ENCODE results near the gene LMNB1. TPM values are rescaled to one million over a fixed set of nuclear protein-coding genes. Genes with fewer than 3 reads are reported as not detected.
"Not testable (repeated sequence)": the region's sequence is repeated elsewhere in the genome, so short reads cannot be mapped to it uniquely, and the experiment has no call there.

Gene LMNB1
- total RNA-seq, 1 donor: 52.7 TPM

- TF ChIP-seq CTCF (IDR thresholded peaks at IDR 0.05; ENCODE audit: insufficient read depth, low read length): no peak
- DNase-seq (ENCODE audit: low read depth): no peak
- H3K4me3 ChIP-seq (ENCODE audit: low read depth, low read length): no peak overlapping the region
Measured at GRCh38 chr5:126848253-126848652, 71.3 kb downstream of the LMNB1 start.

GRCh38 chr5:126849101-126849678, 72.3 kb downstream of the LMNB1 start:
- TF ChIP-seq CTCF (IDR thresholded peaks at IDR 0.05; ENCODE audit: insufficient read depth, low read length): no peak
- peak; percentile 79 for DNase-seq (ENCODE audit: low read depth)
- no peak overlapping the region for H3K4me3 ChIP-seq (ENCODE audit: low read depth, low read length)

- TF ChIP-seq CTCF (IDR thresholded peaks at IDR 0.05; ENCODE audit: insufficient read depth, low read length): no peak
- DNase-seq (ENCODE audit: low read depth): no peak
- H3K4me3 ChIP-seq (ENCODE audit: low read depth, low read length): peak overlapping the region; percentile 22
Measured at GRCh38 chr5:126851501-126852011, 74.6 kb downstream of the LMNB1 start.

- DNase-seq (ENCODE audit: low read depth): peak; percentile 88
- TF ChIP-seq CTCF (IDR thresholded peaks at IDR 0.05; ENCODE audit: insufficient read depth, low read length): no peak
- no peak overlapping the region for H3K4me3 ChIP-seq (ENCODE audit: low read depth, low read length)
Measured at GRCh38 chr5:126852091-126852571, 75.2 kb downstream of the LMNB1 start.

- H3K4me3 ChIP-seq (ENCODE audit: low read depth, low read length): no peak overlapping the region
- TF ChIP-seq CTCF (IDR thresholded peaks at IDR 0.05; ENCODE audit: insufficient read depth, low read length): no peak
- DNase-seq (ENCODE audit: low read depth): no peak
Measured at GRCh38 chr5:126852841-126853271, 75.9 kb downstream of the LMNB1 start.

- not testable (repeated sequence) for DNase-seq (ENCODE audit: low read depth); H3K4me3 ChIP-seq (ENCODE audit: low read depth, low read length)
Measured at GRCh38 chr5:126853541-126854307, 76.8 kb downstream of the LMNB1 start.

GRCh38 chr5:126854526-126855110, 77.7 kb downstream of the LMNB1 start:
- H3K4me3 ChIP-seq (ENCODE audit: low read depth, low read length): no peak overlapping the region
- no peak for TF ChIP-seq CTCF (IDR thresholded peaks at IDR 0.05; ENCODE audit: insufficient read depth, low read length)
- no peak for DNase-seq (ENCODE audit: low read depth)
